GM12878 (cell line): ENCODE results near the gene DLK2. TPM values are rescaled to one million over a fixed set of nuclear protein-coding genes. Genes with fewer than 3 reads are reported as not detected.

Experiments used
- ATAC-seq: fragments of 200-7000 bp; cut with Tn5 transposase; 3 replicates; pipeline ENCODE4 v1.9.1; 2020; ENCODE audit warnings: mild to moderate bottlenecking, moderate library complexity
- BruUV-seq: library from RNA; stranded (reverse); fragments of 400-500 nt; replicated peaks from 2 replicates; lab custom pipeline; 2021; lab: Mats Ljungman, UMichigan
- CTCF ChIA-PET: fragments of 300-600 bp; sonication (Branson Sonifier 250); formaldehyde crosslinking; extraction: SDS; loops from one replicate; lab custom pipeline; 2021; ENCODE audit warnings: inconsistent platforms; lab: Yijun Ruan, JAX
- POLR2A ChIA-PET: fragments of 350-600 bp; formaldehyde crosslinking; extraction: SDS; loops from one replicate; lab custom pipeline; 2021; ENCODE audit warnings: inconsistent platforms; lab: Charles Lee
- RAD21 ChIA-PET: fragments of 300-600 bp; sonication (Branson Sonifier 250); formaldehyde crosslinking; loops from one replicate; lab custom pipeline; 2023; ENCODE audit warnings: antibody characterized with exemption; ENCODE audit not compliant: unreplicated experiment; lab: Charles Lee
- SMC1A ChIA-PET: fragments of 300-600 bp; sonication (Branson Sonifier 250); formaldehyde crosslinking; loops from one replicate; lab custom pipeline; 2023; ENCODE audit not compliant: unreplicated experiment, uncharacterized antibody; lab: Charles Lee
- DNase-seq: peaks from one replicate; pipeline ENCODE4 v3.0.0-alpha.2; 2011; ENCODE audit warnings: low read depth, low spot score
- FAIRE-seq: peaks from 3 replicates; lab custom pipeline; 2011; peaks lifted over from hg19 to GRCh38; lab: Jason Lieb, UNC
- H2AFZ ChIP-seq: 2 replicates; pipeline ENCODE4 v1.6.0; 2011; ENCODE audit warnings: low read depth, low read length, control low read depth; ENCODE audit not compliant: control insufficient read depth
- H3K27ac ChIP-seq: 2 replicates; pipeline ENCODE4 v1.5.1; 2011; ENCODE audit warnings: control low read depth; ENCODE audit not compliant: control insufficient read depth, insufficient read depth
- H3K27me3 ChIP-seq, 2 experiments: replicated peaks in 1 of 2; 2 replicates each; pipeline versions ENCODE4 v1.6.0 to v1.6.1; 2011; ENCODE audit warnings: low read length in 1 of 2; ENCODE audit not compliant: control insufficient read depth in 2 of 2, insufficient read depth in 2 of 2
- H3K36me3 ChIP-seq, 2 experiments: 2 replicates each; pipeline ENCODE4 v1.5.1; 2011; ENCODE audit warnings: low read length in 1 of 2; ENCODE audit not compliant: control insufficient read depth in 2 of 2, insufficient read depth in 2 of 2
- H3K4me1 ChIP-seq: 2 replicates; pipeline ENCODE4 v1.6.1; 2011; ENCODE audit warnings: mild to moderate bottlenecking, low read length, moderate library complexity, mixed read lengths; ENCODE audit not compliant: control insufficient read depth, insufficient read depth
- H3K4me2 ChIP-seq: 2 replicates; pipeline ENCODE4 v1.6.0; 2011; ENCODE audit warnings: control low read depth; ENCODE audit not compliant: control insufficient read depth, insufficient read depth
- H3K4me3 ChIP-seq: fragments of 200-600 bp; sonication (generic); 2 replicates; pipeline ENCODE4 v1.5.1; 2016
- H3K79me2 ChIP-seq: 2 replicates; pipeline ENCODE4 v1.6.0; 2011; ENCODE audit warnings: low read length; ENCODE audit not compliant: control insufficient read depth, insufficient read depth
- H3K9ac ChIP-seq: 2 replicates; pipeline ENCODE4 v1.8.0; 2011; ENCODE audit warnings: low read length, control low read depth, mixed read lengths; ENCODE audit not compliant: control insufficient read depth, insufficient read depth
- H3K9me3 ChIP-seq: replicated peaks from 3 replicates; pipeline ENCODE4 v1.5.1; 2011; ENCODE audit warnings: mild to moderate bottlenecking, low read length; ENCODE audit not compliant: control insufficient read depth, insufficient read depth
- H4K20me1 ChIP-seq: 2 replicates; pipeline ENCODE4 v1.6.0; 2011; ENCODE audit not compliant: control insufficient read depth, insufficient read depth
- BRCA1 ChIP-seq: IDR thresholded peaks from 2 replicates; pipeline ENCODE4 v1.6.1; 2011; ENCODE audit warnings: low read depth, low read length, improper control_type of control experiment
- EED ChIP-seq: sonication (generic); IDR thresholded peaks from 2 replicates; pipeline ENCODE4 v1.6.1; 2016; ENCODE audit warnings: antibody characterized with exemption, low read depth
- FOXK2 ChIP-seq: fragments of 450-650 bp; IDR thresholded peaks from 2 replicates; pipeline ENCODE4 v1.6.1; 2017; ENCODE audit warnings: mild to moderate bottlenecking, moderate library complexity
- HCFC1 ChIP-seq: fragments of 150-350 bp; IDR thresholded peaks from 2 replicates; pipeline ENCODE4 v1.6.1; 2014; ENCODE audit warnings: low read length
- IRF5 ChIP-seq: fragments of 450-650 bp; IDR thresholded peaks from 2 replicates; pipeline ENCODE4 v1.6.1; 2017; ENCODE audit warnings: borderline replicate concordance
- NFYA ChIP-seq: IDR thresholded peaks from 2 replicates; pipeline ENCODE4 v1.6.1; 2011; ENCODE audit warnings: low read depth, mild to moderate bottlenecking, low read length, improper control_type of control experiment, borderline replicate concordance
- NR2C1 ChIP-seq: fragments of 450-650 bp; IDR thresholded peaks from 2 replicates; pipeline ENCODE4 v1.6.1; 2017; ENCODE audit warnings: antibody characterized with exemption, mild to moderate bottlenecking, moderate library complexity
- NR2C2 ChIP-seq: IDR thresholded peaks from 2 replicates; pipeline ENCODE4 v1.6.1; 2011; ENCODE audit warnings: borderline replicate concordance, low read depth; ENCODE audit not compliant: control insufficient read depth, insufficient read length
- RFX5 ChIP-seq: IDR thresholded peaks from 2 replicates; pipeline ENCODE4 v1.6.1; 2011; ENCODE audit warnings: low read depth, low read length, improper control_type of control experiment
- SRF ChIP-seq, 2 experiments: IDR thresholded peaks; 2 replicates each; pipeline ENCODE4 v1.6.1; 2011; ENCODE audit warnings: low read depth in 2 of 2, low read length in 2 of 2, mild to moderate bottlenecking in 1 of 2, moderate library complexity in 1 of 2
- TCF12 ChIP-seq: IDR thresholded peaks from 2 replicates; pipeline ENCODE4 v1.6.1; 2011; ENCODE audit warnings: low read depth, mild to moderate bottlenecking, low read length
- USF1 ChIP-seq: IDR thresholded peaks from 2 replicates; pipeline ENCODE4 v1.6.1; 2011; ENCODE audit warnings: borderline replicate concordance, low read depth, mild to moderate bottlenecking, moderate library complexity, mixed read lengths, low read length; ENCODE audit not compliant: insufficient read depth; ENCODE audit errors: extremely low read length
- WGBS: methylation state at CpG from one replicate; pipeline ENCODE4 v1.1.6; 2016; ENCODE audit warnings: low lambda C conversion rate; ENCODE audit not compliant: insufficient replicate concordance, insufficient coverage; ENCODE audit errors: missing lambda C conversion rate; 5-methylcytosine and 5-hydroxymethylcytosine counted together
- in situ Hi-C: fragments of 300-500 bp; cut with MboI; formaldehyde crosslinking; loops from 9 replicates; pipeline ENCODE4 v1.14.3; 2018; ENCODE audit warnings: mixed read lengths
- intact Hi-C: fragments of 100-400 bp; cut with micrococcal nuclease; formaldehyde crosslinking; loops from one replicate; pipeline ENCODE4 v1.14.2; 2022; ENCODE audit not compliant: unreplicated experiment
- polyA plus RNA-seq, 11 experiments: library from polyadenylated mRNA; depleted of rRNA in 4 of 11; unstranded in 6 of 11; stranded (reverse) in 5 of 11; fragments of >200 nt; fragmentation: Nextera tagmentation in 4 of 11; fragmentation: Illumina TruSeq in 1 of 11; extraction: Ambion mirVana in 4 of 11; extraction: Trizol in 1 of 11; gene quantifications; 1 replicate in 1 of 11; 2 replicates in 10 of 11; pipeline versions ENCODE4 v1.2.1 to v1.2.3, GENCODE V29; 2011 to 2016; ENCODE audit warnings: inconsistent platforms in 2 of 11, missing spikeins in 2 of 11, low read depth in 1 of 11
- total RNA-seq, 4 experiments: library from RNA; depleted of rRNA in 3 of 4; stranded (reverse); fragments of >200 nt in 3 of 4; fragmentation: Illumina TruSeq in 1 of 4; extraction: Trizol in 1 of 4; gene quantifications; 2 replicates each; pipeline versions ENCODE4 v1.2.1 to v1.2.3, GENCODE V29; 2013 to 2021

Gene DLK2
- total and polyA plus RNA-seq, 10 of the 15 experiments (the other 5 are each of a cell fraction or from before 2014, with no cell fraction given) = 0.03 to 0.55 (median 0.38) TPM; not detected in 4

DNA sequence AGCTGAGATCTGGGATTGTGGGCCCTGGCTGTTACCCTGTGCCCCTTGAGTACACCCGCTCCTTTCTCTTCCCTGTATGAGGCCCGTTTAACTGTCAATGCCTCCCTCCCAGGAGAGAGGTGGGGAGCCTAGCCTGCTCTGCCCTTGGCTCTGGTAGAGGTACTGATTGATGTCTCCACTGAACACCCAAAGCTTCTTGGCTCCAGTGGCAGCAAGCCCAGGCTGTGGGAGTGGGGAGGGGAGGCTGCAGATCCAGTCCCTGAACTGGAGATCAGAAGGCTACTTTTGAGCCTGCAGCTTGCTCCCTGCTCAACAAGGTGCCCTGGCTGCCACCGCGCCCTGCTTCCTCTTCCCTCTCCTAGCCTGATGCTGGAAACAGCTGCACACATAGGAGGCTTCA is 47.3 kb upstream of the DLK2 start:
- 70% methylated on average over 4 of the region's 4 CpGs for WGBS
- no peak overlapping the region for H3K4me3 ChIP-seq
- no peak overlapping the region for H3K9ac ChIP-seq
- ChIA-PET RAD21 (interaction anchor here (0.6 to 1.4 kb wide), 3 partner anchors 33 to 508 kb away, joined by 3 read pairs; no protein-coding TSS in a partner anchor), CTCF (interaction anchor here (1.2 kb wide), 1 partner anchor 116 kb away, joined by 4 read pairs; no protein-coding TSS in a partner anchor), SMC1A (no interaction called here), POLR2A (interaction anchor here (0.5 to 1.3 kb wide), 4 partner anchors 46 to 754 kb away, joined by 3 to 5 read pairs (median 3); no protein-coding TSS in a partner anchor)
- no peak overlapping the region for H3K4me2 ChIP-seq
- BruUV-seq = no TSS peak
- H3K36me3 ChIP-seq = peaks cover 14 to 29% of the 10 kb centered on the region in 2 experiments; a peak in 3 of 4 replicates
- no peak overlapping the region for H3K27ac ChIP-seq
- ATAC-seq (no peak), FAIRE-seq (no peak), DNase-seq (no peak)
- intact Hi-C loops (no loop called here), in situ Hi-C loops (no loop called here)
- no peak for TF ChIP-seq NFYA
- TF ChIP-seq NR2C2 = no peak
- TF ChIP-seq NR2C1 = no peak
- TF ChIP-seq FOXK2 = no peak
- TF ChIP-seq EED = no peak
- TF ChIP-seq USF1 = no peak
- TF ChIP-seq BRCA1 = no peak
- no peak for TF ChIP-seq RFX5
- no peak for TF ChIP-seq SRF (IDR thresholded peaks at IDR 0.05; ENCODE audit: low read depth in 2 of 2, low read length in 2 of 2)
- TF ChIP-seq IRF5 = no peak
- TF ChIP-seq HCFC1 = no peak
- TF ChIP-seq TCF12 = no peak
- no peaks in the 10 kb centered on the region for H3K27me3 ChIP-seq
- no peak overlapping the region for H2AFZ ChIP-seq
- no peaks in the 10 kb centered on the region for H3K79me2 ChIP-seq
- no peaks in the 10 kb centered on the region for H4K20me1 ChIP-seq
- no peaks in the 10 kb centered on the region for H3K4me1 ChIP-seq
- H3K9me3 ChIP-seq = no peaks in the 10 kb centered on the region
